WTC11 (cell line): ENCODE results near the gene TTC39B. TPM values are rescaled to one million over a fixed set of nuclear protein-coding genes. Genes with fewer than 3 reads are reported as not detected.

Experiments used
- ATAC-seq: fragments of 200-7000 bp; cut with Tn5 transposase; 2 replicates; pipeline ENCODE4 v1.10.0; 2021; ENCODE audit warnings: mild to moderate bottlenecking, moderate library complexity
- CTCF ChIA-PET: fragments of 300-600 bp; sonication (Branson Sonifier 250); formaldehyde crosslinking; loops from one replicate; lab custom pipeline; 2021; ENCODE audit warnings: antibody characterized with exemption; lab: Charles Lee
- POLR2A ChIA-PET: fragments of 350-600 bp; sonication (Branson Sonifier 250); formaldehyde crosslinking; loops from one replicate; lab custom pipeline; 2021; ENCODE audit warnings: antibody characterized with exemption; lab: Charles Lee
- DNase-seq: peaks from one replicate; pipeline ENCODE4 v3.0.0; 2021; ENCODE audit warnings: low spot score
- H3K27ac Mint-ChIP-seq: 2 replicates; pipeline ENCODE4 v1.8.0; 2021; ENCODE audit warnings: mixed read lengths
- H3K27me3 Mint-ChIP-seq: 2 replicates; pipeline ENCODE4 v1.8.0; 2021; ENCODE audit warnings: low read depth, mild to moderate bottlenecking, moderate library complexity, mixed read lengths
- H3K36me3 Mint-ChIP-seq: 2 replicates; pipeline ENCODE4 v1.8.0; 2021; ENCODE audit warnings: mixed read lengths
- H3K4me1 Mint-ChIP-seq: 2 replicates; pipeline ENCODE4 v1.8.0; 2022; ENCODE audit warnings: mixed read lengths
- H3K4me3 Mint-ChIP-seq: 2 replicates; pipeline ENCODE4 v1.8.0; 2021; ENCODE audit warnings: mild to moderate bottlenecking, moderate library complexity, mixed read lengths
- H3K9me3 Mint-ChIP-seq: 2 replicates; pipeline ENCODE4 v1.8.0; 2021; ENCODE audit warnings: mixed read lengths
- AFF4 ChIP-seq: sonication (generic); formaldehyde crosslinking; IDR thresholded peaks from 2 replicates; pipeline ENCODE4 v1.8.1; 2023; ENCODE audit warnings: mild to moderate bottlenecking, missing genetic modification reagents, borderline replicate concordance
- CBFB ChIP-seq: sonication (generic); formaldehyde crosslinking; IDR thresholded peaks from 2 replicates; pipeline ENCODE4 v1.8.1; 2022; ENCODE audit warnings: mild to moderate bottlenecking, low read depth, missing genetic modification reagents
- CTCF ChIP-seq: fragments of 200-600 bp; IDR thresholded peaks from 2 replicates; pipeline ENCODE4 v1.8.0; 2022; ENCODE audit warnings: antibody characterized with exemption
- E2F5 ChIP-seq: sonication (generic); formaldehyde crosslinking; IDR thresholded peaks from 2 replicates; pipeline ENCODE4 v1.8.1; 2022; ENCODE audit warnings: mild to moderate bottlenecking, moderate library complexity, missing genetic modification reagents
- EMX1 ChIP-seq: fragments of 250-450 bp; sonication (Bioruptor Pico); IDR thresholded peaks from 2 replicates; pipeline ENCODE4 v1.8.0; 2021; ENCODE audit warnings: mild to moderate bottlenecking
- ERG ChIP-seq: fragments of 250-450 bp; sonication (Bioruptor Pico); IDR thresholded peaks from 2 replicates; pipeline ENCODE4 v1.8.0; 2021; ENCODE audit warnings: mild to moderate bottlenecking
- ESRRA ChIP-seq: sonication (generic); formaldehyde crosslinking; IDR thresholded peaks from 2 replicates; pipeline ENCODE4 v1.8.1; 2022; ENCODE audit warnings: mild to moderate bottlenecking, missing genetic modification reagents, borderline replicate concordance
- FOXJ3 ChIP-seq: sonication (generic); formaldehyde crosslinking; IDR thresholded peaks from 2 replicates; pipeline ENCODE4 v1.9.0; 2021; ENCODE audit warnings: missing genetic modification reagents, mild to moderate bottlenecking, borderline replicate concordance
- FOXK1 ChIP-seq: sonication (generic); formaldehyde crosslinking; IDR thresholded peaks from 2 replicates; pipeline ENCODE4 v1.8.0; 2022; ENCODE audit warnings: mild to moderate bottlenecking, moderate library complexity, missing genetic modification reagents
- HMGA2 ChIP-seq: fragments of 250-450 bp; sonication (Bioruptor Pico); IDR thresholded peaks from 2 replicates; pipeline ENCODE4 v1.4.0; 2021; ENCODE audit warnings: mild to moderate bottlenecking, moderate library complexity
- IRF2 ChIP-seq: sonication (generic); formaldehyde crosslinking; IDR thresholded peaks from 2 replicates; pipeline ENCODE4 v1.8.0; 2022; ENCODE audit warnings: low read depth, missing genetic modification reagents, borderline replicate concordance
- NFYB ChIP-seq: sonication (generic); formaldehyde crosslinking; conservative IDR thresholded peaks from 2 replicates; pipeline ENCODE4 v1.8.0; 2022; ENCODE audit warnings: low read depth, missing genetic modification reagents
- NR2C2 ChIP-seq: sonication (generic); formaldehyde crosslinking; IDR thresholded peaks from 2 replicates; pipeline ENCODE4 v1.8.0; 2022; ENCODE audit warnings: mild to moderate bottlenecking, missing genetic modification reagents
- PREB ChIP-seq: sonication (generic); formaldehyde crosslinking; IDR thresholded peaks from 2 replicates; pipeline ENCODE4 v1.8.1; 2022; ENCODE audit warnings: mild to moderate bottlenecking, missing genetic modification reagents, moderate library complexity, borderline replicate concordance
- RELA ChIP-seq: sonication (generic); formaldehyde crosslinking; IDR thresholded peaks from 2 replicates; pipeline ENCODE4 v1.8.1; 2022; ENCODE audit warnings: missing genetic modification reagents, mild to moderate bottlenecking, borderline replicate concordance
- RORB ChIP-seq: fragments of 250-450 bp; sonication (Bioruptor Pico); IDR thresholded peaks from 2 replicates; pipeline ENCODE4 v1.9.0; 2021; ENCODE audit warnings: mild to moderate bottlenecking
- SMAD3 ChIP-seq: sonication (generic); formaldehyde crosslinking; IDR thresholded peaks from 2 replicates; pipeline ENCODE4 v1.8.0; 2022; ENCODE audit warnings: missing genetic modification reagents, mild to moderate bottlenecking, borderline replicate concordance
- TP53 ChIP-seq: sonication (generic); formaldehyde crosslinking; IDR thresholded peaks from 2 replicates; pipeline ENCODE4 v1.8.1; 2023; ENCODE audit warnings: mild to moderate bottlenecking, missing genetic modification reagents
- ZMAT4 ChIP-seq: fragments of 250-450 bp; sonication (Bioruptor Pico); IDR thresholded peaks from 2 replicates; pipeline ENCODE4 v1.9.0; 2021; ENCODE audit warnings: mild to moderate bottlenecking
- ZNF138 ChIP-seq: sonication (generic); formaldehyde crosslinking; conservative IDR thresholded peaks from 2 replicates; pipeline ENCODE4 v1.8.1; 2022; ENCODE audit warnings: mild to moderate bottlenecking, moderate library complexity, missing genetic modification reagents
- ZNF317 ChIP-seq: sonication (generic); formaldehyde crosslinking; IDR thresholded peaks from 2 replicates; pipeline ENCODE4 v1.8.1; 2023; ENCODE audit warnings: low read depth, mild to moderate bottlenecking, moderate library complexity, missing genetic modification reagents, borderline replicate concordance
- ZNF423 ChIP-seq: fragments of 250-450 bp; sonication (Bioruptor Pico); IDR thresholded peaks from 2 replicates; pipeline ENCODE4 v2.1.2; 2022; ENCODE audit warnings: mild to moderate bottlenecking, moderate library complexity
- ZNF532 ChIP-seq: fragments of 250-450 bp; sonication (Bioruptor Pico); IDR thresholded peaks from 2 replicates; pipeline ENCODE4 v1.9.0; 2021; ENCODE audit warnings: mild to moderate bottlenecking, borderline replicate concordance
- total RNA-seq: library from RNA; stranded (reverse); gene quantifications from 3 replicates; pipeline ENCODE4 v1.2.3, GENCODE V29; 2021

The TTC39B gene
- total RNA-seq, 1 experiment from 2014 or later: 12.5 TPM

GRCh38 chr9:15161753-15162152 lies 145.3 kb downstream of the TTC39B start (continued):
- TF ChIP-seq ZMAT4 (CRISPR knock-in tag): no peak
- no peak for TF ChIP-seq ZNF138 (CRISPR knock-in tag)
- no peak for TF ChIP-seq AFF4 (CRISPR knock-in tag)
- no peak for TF ChIP-seq PREB
- TF ChIP-seq TP53 (CRISPR knock-in tag): no peak
- no peak for TF ChIP-seq ZNF317
- no peak for TF ChIP-seq ERG (CRISPR knock-in tag)

GRCh38 chr9:15160673-15161072 lies 146.3 kb downstream of the TTC39B start:
- ATAC-seq: no peak
- POLR2A ChIA-PET: no interaction called here
- TF ChIP-seq ESRRA (CRISPR knock-in tag): no peak
- TF ChIP-seq NR2C2: no peak
- no peak for TF ChIP-seq NFYB (CRISPR knock-in tag)
- no peak for TF ChIP-seq RELA (CRISPR knock-in tag)
- TF ChIP-seq CBFB (CRISPR knock-in tag): no peak
- TF ChIP-seq ZNF532 (CRISPR knock-in tag): no peak
- TF ChIP-seq FOXJ3 (CRISPR knock-in tag): no peak
- no peak for TF ChIP-seq CTCF
- TF ChIP-seq IRF2 (CRISPR knock-in tag): no peak
- TF ChIP-seq SMAD3 (CRISPR knock-in tag): no peak
- no peak for TF ChIP-seq ZNF423 (CRISPR knock-in tag)
- TF ChIP-seq RORB (CRISPR knock-in tag): no peak
- TF ChIP-seq HMGA2 (CRISPR knock-in tag): no peak
- no peak for TF ChIP-seq FOXK1 (CRISPR knock-in tag)
- no peak for TF ChIP-seq E2F5 (CRISPR knock-in tag)
- TF ChIP-seq ZNF138 (CRISPR knock-in tag): no peak
- no peak for TF ChIP-seq EMX1 (CRISPR knock-in tag)
- TF ChIP-seq, all 79 proteins: peak for 0
- H3K4me1 Mint-ChIP-seq: peaks cover 25% of the 10 kb centered on the region
- H3K27ac Mint-ChIP-seq: no peak overlapping the region
- H3K9me3 Mint-ChIP-seq: peaks cover 14% of the 10 kb centered on the region
- CTCF ChIA-PET: no interaction called here
- no peak for DNase-seq
- H3K4me3 Mint-ChIP-seq: no peak overlapping the region
- H3K27me3 Mint-ChIP-seq: no peaks in the 10 kb centered on the region
- no peaks in the 10 kb centered on the region for H3K36me3 Mint-ChIP-seq
